ENCODE results near the gene ABLIM3.

The ABLIM3 gene

DNA sequence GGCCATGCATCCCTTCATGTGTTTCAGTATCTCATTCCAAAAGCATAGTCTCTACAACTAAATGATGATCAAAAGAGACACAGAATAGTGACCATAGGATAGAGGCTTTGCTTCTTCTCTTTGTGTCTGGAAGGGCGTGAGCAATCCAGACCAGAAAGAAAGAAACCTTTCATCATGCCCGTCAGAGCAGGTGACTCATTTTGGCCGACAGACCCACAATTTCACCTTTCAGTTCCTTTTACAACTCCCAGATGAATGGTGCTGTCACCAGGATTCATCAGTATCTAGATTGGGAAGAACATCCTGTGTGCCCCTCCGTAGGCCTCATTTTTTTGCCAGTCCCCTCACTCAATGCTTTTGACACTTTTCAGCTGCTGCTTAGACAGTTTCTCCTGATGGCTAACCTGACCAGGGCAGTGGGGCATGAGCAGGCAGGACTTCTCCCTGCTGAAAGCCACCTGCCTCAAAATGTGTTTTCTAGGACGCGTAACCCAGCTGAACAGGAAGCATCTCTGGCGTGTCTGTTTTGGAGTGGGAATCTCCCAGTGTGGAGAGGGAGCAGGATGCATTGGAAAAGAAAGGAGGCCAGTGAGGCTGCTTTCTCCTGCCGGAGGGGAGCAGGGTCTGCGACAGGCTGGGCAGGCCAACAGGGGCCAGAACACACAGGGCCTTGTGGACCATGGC is 21.2 kb downstream of the ABLIM3 start:
- no peaks in the 10 kb centered on the region for H3K27me3 ChIP-seq (replicated peaks)
- in situ Hi-C loops (cut with HindIII; ENCODE audit: low pct_ligation_motif_present, low sequenced_read_pairs) = no loop called here
- H3K4me3 ChIP-seq (ENCODE audit: low read depth, low read length) = no peak overlapping the region
- no peak overlapping the region for H3K27ac ChIP-seq
- no peaks in the 10 kb centered on the region for H3K36me3 ChIP-seq (replicated peaks)
- TF ChIP-seq, protein P1, sequence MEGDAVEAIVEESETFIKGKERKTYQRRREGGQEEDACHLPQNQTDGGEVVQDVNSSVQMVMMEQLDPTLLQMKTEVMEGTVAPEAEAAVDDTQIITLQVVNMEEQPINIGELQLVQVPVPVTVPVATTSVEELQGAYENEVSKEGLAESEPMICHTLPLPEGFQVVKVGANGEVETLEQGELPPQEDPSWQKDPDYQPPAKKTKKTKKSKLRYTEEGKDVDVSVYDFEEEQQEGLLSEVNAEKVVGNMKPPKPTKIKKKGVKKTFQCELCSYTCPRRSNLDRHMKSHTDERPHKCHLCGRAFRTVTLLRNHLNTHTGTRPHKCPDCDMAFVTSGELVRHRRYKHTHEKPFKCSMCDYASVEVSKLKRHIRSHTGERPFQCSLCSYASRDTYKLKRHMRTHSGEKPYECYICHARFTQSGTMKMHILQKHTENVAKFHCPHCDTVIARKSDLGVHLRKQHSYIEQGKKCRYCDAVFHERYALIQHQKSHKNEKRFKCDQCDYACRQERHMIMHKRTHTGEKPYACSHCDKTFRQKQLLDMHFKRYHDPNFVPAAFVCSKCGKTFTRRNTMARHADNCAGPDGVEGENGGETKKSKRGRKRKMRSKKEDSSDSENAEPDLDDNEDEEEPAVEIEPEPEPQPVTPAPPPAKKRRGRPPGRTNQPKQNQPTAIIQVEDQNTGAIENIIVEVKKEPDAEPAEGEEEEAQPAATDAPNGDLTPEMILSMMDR (IDR thresholded peaks at IDR 0.05; ENCODE audit: low read depth, low read length, missing control alignments) = no peak
- DNase-seq = peak; percentile 51

DNA sequence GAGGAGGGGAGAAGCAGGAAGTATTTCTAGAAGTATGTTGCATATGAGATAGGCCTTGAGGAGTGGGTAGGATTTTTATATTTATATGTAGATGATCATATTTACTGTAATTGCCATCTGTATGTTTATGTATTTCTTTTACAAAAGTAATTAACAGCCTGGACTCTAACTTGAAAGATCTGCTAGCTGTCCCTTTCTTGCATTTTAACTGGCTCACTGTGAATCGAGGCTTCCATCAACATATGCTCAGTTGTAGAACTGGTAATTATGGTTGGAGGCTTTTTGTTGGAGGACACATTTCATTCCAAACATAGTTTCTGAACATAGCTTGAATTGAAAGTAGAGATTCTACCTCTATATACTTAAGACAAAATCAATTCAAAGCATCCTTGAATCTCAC is 23.4 kb downstream of the ABLIM3 start:
- no peaks in the 10 kb centered on the region for H3K27me3 ChIP-seq (replicated peaks)
- no peak for DNase-seq
- H3K36me3 ChIP-seq (replicated peaks) = no peaks in the 10 kb centered on the region
- TF ChIP-seq, protein P1 (IDR thresholded peaks at IDR 0.05; ENCODE audit: low read depth, low read length, missing control alignments) = no peak
- in situ Hi-C loops (cut with HindIII; ENCODE audit: low pct_ligation_motif_present, low sequenced_read_pairs) = no loop called here
- H3K27ac ChIP-seq = no peak overlapping the region
- H3K4me3 ChIP-seq (ENCODE audit: low read depth, low read length) = no peak overlapping the region

DNA sequence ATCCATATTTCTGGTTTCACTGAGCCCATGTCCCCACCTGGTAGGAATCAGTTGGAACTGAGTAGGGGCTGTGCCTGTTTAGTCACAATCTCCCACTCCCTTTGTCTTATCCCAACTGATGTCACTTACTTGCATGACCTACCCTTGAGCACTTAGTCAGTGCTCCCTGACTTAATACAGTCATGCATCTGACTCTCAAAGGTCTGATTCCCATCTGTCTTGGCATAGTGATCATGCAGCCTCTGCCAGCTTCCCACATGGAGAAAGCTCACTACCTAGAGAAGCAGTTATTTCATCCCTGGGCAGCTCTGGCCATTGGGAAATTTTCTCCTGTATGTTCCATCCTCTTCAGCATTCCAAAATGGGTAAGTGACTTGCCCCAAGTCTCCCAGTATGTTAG is 24.8 kb downstream of the ABLIM3 start:
- no peak for DNase-seq
- TF ChIP-seq, protein P1 (IDR thresholded peaks at IDR 0.05; ENCODE audit: low read depth, low read length, missing control alignments) = no peak
- Histone ChIP-seq H3K27ac (no peak overlapping the region), H3K27me3 (replicated peaks) (no peaks in the 10 kb centered on the region), H3K36me3 (replicated peaks) (no peaks in the 10 kb centered on the region), H3K4me3 (ENCODE audit: low read depth, low read length) (no peak overlapping the region)
- in situ Hi-C loops (cut with HindIII; ENCODE audit: low pct_ligation_motif_present, low sequenced_read_pairs) = no loop called here

DNA sequence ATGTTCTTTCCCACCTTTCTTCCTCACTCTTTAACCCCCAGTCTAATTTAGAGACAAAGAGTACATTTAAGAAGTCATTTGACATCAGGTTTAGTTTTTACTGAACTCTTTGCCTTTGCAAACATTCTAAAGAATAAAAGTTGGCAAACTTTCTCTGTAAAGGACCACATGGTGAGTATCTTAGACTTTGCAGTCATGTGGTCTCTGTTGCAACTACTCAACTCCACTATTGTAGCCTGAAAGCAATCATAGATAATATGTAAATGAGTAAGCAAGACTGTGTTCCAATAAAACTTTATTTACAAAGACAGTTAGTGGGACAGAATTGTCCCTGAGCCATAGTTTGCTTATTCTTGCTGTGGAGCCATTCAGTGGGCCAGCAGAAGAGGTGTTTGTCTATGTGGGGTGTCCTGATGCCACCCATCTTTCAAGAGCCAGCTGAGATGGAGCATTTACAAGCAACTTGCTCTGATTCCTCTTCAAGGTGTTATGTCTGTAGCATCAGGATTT is 25.4 kb downstream of the ABLIM3 start:
- TF ChIP-seq, protein P1 (IDR thresholded peaks at IDR 0.05; ENCODE audit: low read depth, low read length, missing control alignments) = no peak
- Histone ChIP-seq H3K36me3 (replicated peaks) (no peaks in the 10 kb centered on the region), H3K4me3 (ENCODE audit: low read depth, low read length) (no peak overlapping the region), H3K27ac (no peak overlapping the region), H3K27me3 (replicated peaks) (no peaks in the 10 kb centered on the region)
- in situ Hi-C loops (cut with HindIII; ENCODE audit: low pct_ligation_motif_present, low sequenced_read_pairs) = no loop called here
- DNase-seq = no peak

DNA sequence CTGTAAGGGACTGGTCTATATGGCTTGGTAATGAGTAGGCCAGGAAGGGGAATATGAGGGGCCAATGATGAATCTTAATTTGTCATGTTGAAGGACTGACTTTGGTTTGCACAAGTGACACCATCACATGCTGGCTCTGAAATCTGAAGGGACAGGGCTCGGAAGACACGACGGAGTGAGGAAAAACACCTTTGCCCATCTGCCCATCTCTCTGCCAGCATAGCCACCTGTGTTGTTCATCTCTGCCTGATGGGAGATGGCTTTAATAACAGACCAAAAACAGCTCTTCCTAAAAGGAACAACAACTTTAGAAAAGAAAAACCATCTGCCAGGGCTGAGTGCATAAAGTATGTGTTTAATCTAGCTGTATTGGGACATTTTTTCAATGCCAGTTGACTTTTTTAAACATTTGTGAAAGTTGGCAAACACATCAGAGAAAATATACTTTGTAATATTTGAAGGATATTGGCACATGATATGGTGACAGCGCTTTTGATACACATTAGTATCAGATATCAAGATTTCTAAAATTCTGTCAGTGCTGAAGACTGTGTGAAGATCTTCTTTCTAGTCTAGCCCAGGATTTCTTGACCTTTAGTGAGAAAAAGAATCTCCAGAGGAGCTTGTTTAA is 27.1 kb downstream of the ABLIM3 start:
- Histone ChIP-seq H3K4me3 (ENCODE audit: low read depth, low read length) (no peak overlapping the region), H3K27me3 (replicated peaks) (no peaks in the 10 kb centered on the region), H3K27ac (no peak overlapping the region), H3K36me3 (replicated peaks) (no peaks in the 10 kb centered on the region)
- TF ChIP-seq, protein P1 (IDR thresholded peaks at IDR 0.05; ENCODE audit: low read depth, low read length, missing control alignments) = no peak
- in situ Hi-C loops (cut with HindIII; ENCODE audit: low pct_ligation_motif_present, low sequenced_read_pairs) = no loop called here
- no peak for DNase-seq
